Measurements from ENCODE around the gene POLR1C.
A peak's percentile ranks its signal among the peaks of the same experiment; 100 is the strongest.

- TF ChIP-seq ZNF501 (tag by site-specific recombination; IDR thresholded peaks at IDR 0.05) (no peak), ZBTB21 (tag by site-specific recombination; IDR thresholded peaks at IDR 0.05) (no peak), CTCF (tag by site-specific recombination; IDR thresholded peaks at IDR 0.05) (peak; percentile 72), ZNF776 (tag by site-specific recombination; IDR thresholded peaks at IDR 0.05; ENCODE audit: borderline replicate concordance) (no peak), ATF2 (tag by site-specific recombination; IDR thresholded peaks at IDR 0.05; ENCODE audit: low read depth) (no peak), ZNF274 (IDR thresholded peaks at IDR 0.05; ENCODE audit: low read length) (no peak), ZNF274 (tag by site-specific recombination; IDR thresholded peaks at IDR 0.05; ENCODE audit: borderline replicate concordance) (no peak), KLF8 (tag by site-specific recombination; IDR thresholded peaks at IDR 0.05) (no peak)
Observed at GRCh38 chr6:43509142-43509983, 7.5 kb upstream of the POLR1C start.
